Pancreas (tissue), 10 donors: ENCODE measurements around the gene ZSCAN5C. TPM values are rescaled to one million over a fixed set of nuclear protein-coding genes. Genes with fewer than 3 reads are reported as not detected.
"Not testable (repeated sequence)": the region's sequence is repeated elsewhere in the genome, so short reads cannot be mapped to it uniquely, and the experiment has no call there.

Experiments
- ATAC-seq, 4 donors: fragments of 200-7000 bp; cut with Tn5 transposase; one replicate each; pipeline versions ENCODE4 v1.8.0 to v1.9.1; 2020; ENCODE audit warnings: mild to moderate bottlenecking in 4 of 4, moderate library complexity in 4 of 4
- DNase-seq, 6 donors: peaks; one replicate each; pipeline ENCODE4 v3.0.0-alpha.2; 2020
- FAIRE-seq: peaks from 2 replicates; lab custom pipeline; 2012; peaks lifted over from hg19 to GRCh38; lab: Jason Lieb, UNC
- H3K27ac ChIP-seq, 4 donors: fragments of 200-600 bp; sonication (generic); 1 replicate in 3 of 4; 2 replicates in 1 of 4; pipeline versions ENCODE4 v1.5.0 to v1.8.0; 2020
- H3K27me3 ChIP-seq, 4 donors: fragments of 200-600 bp; one replicate each; pipeline ENCODE4 v1.8.0; 2021
- H3K36me3 ChIP-seq, 3 donors: fragments of 200-600 bp; sonication (generic) in 1 of 3; one replicate each; pipeline versions ENCODE4 v1.5.0 to v1.8.0; 2020 to 2021
- H3K4me1 ChIP-seq, 3 donors: fragments of 200-600 bp; one replicate each; pipeline ENCODE4 v1.8.0; 2021
- H3K4me3 ChIP-seq, 4 donors: fragments of 200-600 bp; sonication (generic) in 2 of 4; one replicate each; pipeline versions ENCODE4 v1.5.0 to v1.8.0; 2020 to 2021
- H3K9me3 ChIP-seq, 4 donors: fragments of 200-600 bp; one replicate each; pipeline ENCODE4 v1.8.0; 2021
- CTCF ChIP-seq, 4 donors: fragments of 200-600 bp; sonication (generic) in 3 of 4; IDR thresholded peaks; one replicate each; pipeline versions ENCODE4 v1.5.0 to v1.8.0; 2021; ENCODE audit warnings: antibody characterized with exemption in 4 of 4
- WGBS, 2 donors: extraction: QIAGEN DNeasy Blood & Tissue Kit; methylation state at CpG; one replicate each; pipeline ENCODE4 v1.1.7; 2013; 5-methylcytosine and 5-hydroxymethylcytosine counted together
- intact Hi-C, 3 donors: fragments of 100-400 bp; cut with DNase I; formaldehyde crosslinking; loops; one replicate each; pipeline versions ENCODE4 v1.11.1 to v1.14.2; 2022
- polyA plus RNA-seq, 2 donors: library from polyadenylated mRNA; stranded (reverse); fragments of 200-250 nt; gene quantifications; one replicate each; pipeline ENCODE4 v1.2.3, GENCODE V29; 2013
- total RNA-seq, 6 donors: library from RNA; stranded (reverse); fragmentation: NEBNext Ultra II Directional in 4 of 6; extraction: Animal tissue kit (Norgen Biotek cat#: 25700) in 4 of 6; gene quantifications; one replicate each; pipeline versions ENCODE4 v1.2.1 to v1.2.4, GENCODE V29; 2021 to 2023
- donor health status: healthy with polysubstance abuse.
- donor health status: DM: no; HTN: no; CAD: no; lungs with moderate emphysema.
- donor health status: DM: no; HTN: no; CAD: no.
- donor health status: control.
- donor health status: control.
- donor health status: Bipolar disorder and iron deficiency.
- donor health status: DM: yes; HTN: yes; CAD: no.
- donor health status: DM: no; HTN: no; CAD: no.
- donor health status: DM: no; HTN: no; CAD: no.
- donor health status: DM: yes; HTN: yes; CAD: no.

Gene ZSCAN5C
- total and polyA plus RNA-seq, 8 donors: not detected

- Histone ChIP-seq H3K27ac (no peak overlapping the region), H3K4me1 (no peaks in the 10 kb centered on the region), H3K9me3 (no peaks in the 10 kb centered on the region), H3K27me3 (no peaks in the 10 kb centered on the region), H3K36me3 (no peaks in the 10 kb centered on the region), H3K4me3 (no peak overlapping the region)
- DNase-seq (no peak), FAIRE-seq (no peak), ATAC-seq (no peak)
- intact Hi-C loops: no loop called here
- 46 to 53% methylated on average over 7 of the region's 7 CpGs for WGBS, 2 donors
- no peak for TF ChIP-seq CTCF (IDR thresholded peaks at IDR 0.05)
These were observed 2.4 kb upstream of the ZSCAN5C start for GRCh38 chr19:56199687-56200086.

- ATAC-seq, H3K36me3 ChIP-seq, DNase-seq, H3K27ac ChIP-seq, intact Hi-C loops, H3K27me3 ChIP-seq, H3K4me1 ChIP-seq, H3K4me3 ChIP-seq, FAIRE-seq, H3K9me3 ChIP-seq: not testable (repeated sequence)
- WGBS, 2 donors: 71 to 78% methylated on average over 4 of the region's 5 CpGs
These were observed 5.5 kb downstream of the ZSCAN5C start for GRCh38 chr19:56207581-56207980.

GRCh38 chr19:56209091-56209490 is 7.0 kb downstream of the ZSCAN5C start:
- Histone ChIP-seq H3K27ac (no peak overlapping the region), H3K36me3 (no peaks in the 10 kb centered on the region), H3K4me3 (no peak overlapping the region), H3K4me1 (no peaks in the 10 kb centered on the region), H3K27me3 (no peaks in the 10 kb centered on the region), H3K9me3 (no peaks in the 10 kb centered on the region)
- ATAC-seq (no peak), DNase-seq (no peak), FAIRE-seq (no peak)
- 73 to 79% methylated on average over 12 of the region's 12 CpGs for WGBS, 2 donors
- intact Hi-C loops: no loop called here
- TF ChIP-seq CTCF (IDR thresholded peaks at IDR 0.05): no peak

GRCh38 chr19:56210036-56210435 is 8.0 kb downstream of the ZSCAN5C start:
- not testable (repeated sequence) for FAIRE-seq, ATAC-seq

GRCh38 chr19:56211718-56212117 is 9.6 kb downstream of the ZSCAN5C start:
- WGBS, 2 donors: 58 to 66% methylated on average over 4 of the region's 4 CpGs
- FAIRE-seq: no peak

More at GRCh38 chr19:56210036-56210435, 8.0 kb downstream of the ZSCAN5C start:
- H3K36me3 ChIP-seq, DNase-seq, H3K4me1 ChIP-seq, intact Hi-C loops, H3K27me3 ChIP-seq, H3K4me3 ChIP-seq, H3K27ac ChIP-seq, H3K9me3 ChIP-seq: not testable (repeated sequence)
- 81 to 83% methylated on average over 8 to 9 of the region's 9 CpGs for WGBS, 2 donors

More at GRCh38 chr19:56211718-56212117, 9.6 kb downstream of the ZSCAN5C start:
- Histone ChIP-seq H3K27ac (no peak overlapping the region), H3K4me1 (no peaks in the 10 kb centered on the region), H3K9me3 (no peaks in the 10 kb centered on the region), H3K36me3 (no peaks in the 10 kb centered on the region), H3K4me3 (no peak overlapping the region), H3K27me3 (no peaks in the 10 kb centered on the region)
- ATAC-seq (no peak), DNase-seq (no peak)
- TF ChIP-seq CTCF (IDR thresholded peaks at IDR 0.05): no peak
- intact Hi-C loops: no loop called here
